Hippocampal formation (tissue), 2 donors: ENCODE data around the gene SPSB3.

Experiments
- DNase-seq, 2 donors: peaks; one replicate each; lab custom pipeline; 2025; lab: John Stamatoyannopoulos, UW

Gene SPSB3

DNA sequence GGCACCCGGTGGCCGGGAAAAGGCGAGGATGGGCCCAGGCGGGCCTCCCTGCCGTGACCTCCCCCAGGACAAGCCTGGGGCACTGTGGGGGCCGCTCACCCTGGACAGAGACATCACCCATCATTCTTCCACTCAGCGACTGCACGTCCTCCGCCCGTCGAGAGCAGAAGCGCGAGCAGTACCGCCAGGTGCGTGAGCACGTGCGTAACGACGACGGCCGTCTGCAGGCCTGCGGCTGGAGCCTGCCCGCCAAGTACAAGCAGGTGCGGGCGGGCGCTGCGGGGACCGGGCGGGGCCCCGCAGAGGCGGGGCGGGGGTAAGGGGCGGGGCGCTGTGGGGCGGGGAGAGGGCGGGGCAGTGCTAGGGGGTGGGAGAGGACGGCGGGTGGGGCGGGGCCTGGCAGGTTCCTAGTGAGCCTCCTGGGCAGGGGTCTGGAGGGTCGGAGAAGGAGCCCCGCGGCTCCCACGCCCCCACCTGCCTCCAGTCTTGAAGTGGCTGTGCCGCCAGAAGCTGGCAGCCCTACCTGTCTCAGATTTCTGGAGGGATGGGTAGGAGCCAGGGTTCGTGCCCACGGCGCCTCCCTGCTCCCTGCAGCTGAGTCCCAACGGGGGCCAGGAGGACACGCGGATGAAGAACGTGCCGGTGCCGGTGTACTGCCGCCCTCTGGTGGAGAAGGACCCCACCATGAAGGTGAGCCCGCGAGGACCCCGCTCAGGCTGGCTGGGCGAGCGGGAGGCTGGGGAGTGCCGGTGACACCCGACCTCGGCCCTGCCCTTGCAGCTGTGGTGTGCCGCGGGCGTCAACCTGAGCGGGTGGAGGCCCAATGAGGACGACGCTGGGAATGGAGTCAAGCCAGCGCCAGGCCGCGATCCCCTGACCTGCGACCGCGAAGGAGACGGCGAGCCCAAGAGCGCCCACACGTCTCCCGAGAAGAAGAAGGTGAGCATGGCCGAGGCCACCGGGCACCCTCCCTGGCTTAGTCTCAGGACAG is 18.6 kb downstream of the SPSB3 start:
- DNase-seq, result no peak

DNA sequence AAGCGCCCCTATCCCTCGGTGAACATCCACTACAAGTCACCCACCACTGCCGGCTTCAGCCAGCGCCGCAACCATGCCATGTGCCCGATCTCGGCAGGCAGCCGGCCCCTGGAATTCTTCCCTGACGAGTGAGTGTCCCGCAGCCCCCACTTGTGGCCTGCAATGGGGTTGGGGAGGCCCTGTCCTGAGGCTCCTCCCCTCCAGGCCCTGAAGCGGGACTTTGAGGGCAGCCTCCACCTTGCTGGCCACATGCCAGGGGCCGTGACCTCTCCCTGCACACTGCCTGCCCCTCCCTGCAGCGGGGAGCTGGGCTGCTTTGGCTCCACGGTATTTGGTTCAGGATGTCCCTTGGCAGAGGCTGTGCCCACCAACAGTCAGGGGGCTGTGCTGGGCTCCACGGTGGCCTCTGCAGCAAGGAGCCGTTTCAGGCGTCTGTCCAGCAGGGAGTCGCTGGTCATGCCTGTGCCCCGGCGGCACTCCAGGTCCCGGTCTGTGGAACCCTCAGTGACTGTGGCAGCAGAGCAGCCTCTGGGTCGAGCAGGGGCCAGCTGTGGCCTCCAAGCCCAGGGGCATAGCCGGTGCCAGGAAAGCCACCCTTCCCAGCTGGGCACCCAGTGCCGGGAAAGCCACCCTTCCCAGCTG is 19.4 kb downstream of the SPSB3 start:
- DNase-seq, result no peak

DNA sequence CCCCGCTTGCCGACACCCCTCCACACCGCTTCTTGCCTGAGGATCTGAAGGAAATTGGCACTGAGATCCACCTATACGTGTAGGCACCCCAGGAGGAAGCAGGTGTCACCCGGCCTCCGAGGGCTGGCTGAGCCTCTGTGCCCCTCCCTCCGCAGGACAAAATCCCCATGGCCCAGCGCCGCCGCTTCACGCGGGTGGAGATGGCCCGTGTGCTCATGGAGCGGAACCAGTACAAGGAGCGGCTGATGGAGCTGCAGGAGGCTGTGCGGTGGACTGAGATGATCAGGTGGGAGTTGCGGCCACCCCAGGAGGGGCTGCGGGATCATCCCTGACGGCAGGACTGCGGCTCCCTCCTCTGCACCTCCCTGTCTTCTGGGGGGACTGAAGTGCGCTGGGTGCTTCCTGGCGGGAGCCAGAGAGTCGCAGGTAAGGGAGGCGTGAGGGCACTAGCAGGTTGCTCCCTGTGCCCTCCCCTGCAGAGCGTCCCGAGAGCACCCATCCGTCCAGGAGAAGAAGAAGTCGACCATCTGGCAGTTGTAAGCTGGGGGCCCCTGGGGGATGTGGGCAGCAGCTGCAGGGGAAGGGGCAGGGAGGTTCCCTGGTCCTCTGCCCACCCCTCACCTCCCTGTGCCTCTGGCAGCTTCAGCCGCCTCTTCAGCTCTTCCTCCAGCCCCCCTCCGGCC is 20.0 kb downstream of the SPSB3 start:
- no peak for DNase-seq

- no peak for DNase-seq
These were observed 20.6 kb downstream of the SPSB3 start for GRCh38 chr16:1761751-1762150.

DNA sequence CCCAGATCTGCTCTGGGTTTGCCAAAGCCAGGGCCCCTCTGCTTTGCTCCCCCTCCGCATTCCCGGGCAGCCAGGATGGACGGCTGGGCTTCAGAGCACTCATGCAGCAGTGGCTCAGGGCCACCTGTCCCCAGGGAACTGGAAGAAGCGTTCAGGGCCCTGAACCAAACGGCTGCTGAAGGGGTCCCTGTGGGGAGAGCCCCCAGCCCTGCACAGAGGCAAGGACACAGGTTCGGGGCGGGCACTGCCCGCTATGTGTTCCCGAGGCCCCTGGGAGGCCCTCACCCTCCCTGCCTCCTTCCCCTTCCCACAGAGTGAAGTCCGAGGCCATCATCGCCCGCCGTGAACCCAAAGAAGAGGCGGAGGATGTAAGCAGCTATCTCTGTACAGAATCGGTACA is 21.5 kb downstream of the SPSB3 start:
- no peak for DNase-seq

DNA sequence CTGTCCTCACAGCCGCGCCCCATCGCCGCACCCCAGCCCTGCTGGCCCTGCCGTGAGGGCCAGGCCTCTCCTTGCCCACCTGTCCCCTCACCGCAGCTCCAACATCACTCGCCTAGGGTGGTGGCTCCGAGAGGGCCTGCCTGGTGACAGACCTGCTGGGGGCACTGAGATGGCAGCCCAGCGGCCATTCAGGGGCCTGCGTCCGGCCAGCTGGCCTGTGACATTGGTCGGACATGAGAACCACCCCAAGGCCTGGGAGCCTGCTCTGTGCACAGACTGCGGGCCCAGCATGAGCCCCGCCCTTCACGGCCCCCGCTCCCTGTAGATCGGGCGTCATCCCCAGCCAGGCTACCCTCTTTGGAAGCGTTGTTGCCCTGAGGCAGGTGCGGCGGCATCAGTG is 22.9 kb downstream of the SPSB3 start:
- DNase-seq, result no peak

GRCh38 chr16:1758923-1759322 is 23.4 kb downstream of the SPSB3 start:
- no peak for DNase-seq

GRCh38 chr16:1757714-1758461 is 24.5 kb downstream of the SPSB3 start:
- DNase-seq, result no peak

DNA sequence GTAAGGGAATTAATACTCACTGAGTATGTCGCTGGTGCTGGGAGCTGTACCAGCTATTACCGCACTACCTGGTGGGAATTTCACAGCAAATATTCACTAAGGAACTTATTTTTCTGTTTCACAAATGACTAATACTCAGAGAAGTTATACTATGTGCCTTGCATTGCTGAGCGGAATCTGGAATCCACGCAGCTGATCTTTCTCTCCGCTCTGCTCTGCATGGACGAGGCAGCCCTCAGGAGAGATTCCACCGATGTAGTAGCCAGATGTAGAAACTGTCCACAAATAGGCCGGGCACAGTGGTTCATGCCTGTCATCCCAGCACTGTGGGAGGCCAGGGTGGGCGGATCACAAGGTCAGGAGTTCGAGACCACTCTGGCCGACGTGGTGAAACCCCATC is 28.2 kb downstream of the SPSB3 start:
- no peak for DNase-seq

- no peak for DNase-seq
These were observed 29.5 kb downstream of the SPSB3 start for GRCh38 chr16:1752853-1753252.

DNA sequence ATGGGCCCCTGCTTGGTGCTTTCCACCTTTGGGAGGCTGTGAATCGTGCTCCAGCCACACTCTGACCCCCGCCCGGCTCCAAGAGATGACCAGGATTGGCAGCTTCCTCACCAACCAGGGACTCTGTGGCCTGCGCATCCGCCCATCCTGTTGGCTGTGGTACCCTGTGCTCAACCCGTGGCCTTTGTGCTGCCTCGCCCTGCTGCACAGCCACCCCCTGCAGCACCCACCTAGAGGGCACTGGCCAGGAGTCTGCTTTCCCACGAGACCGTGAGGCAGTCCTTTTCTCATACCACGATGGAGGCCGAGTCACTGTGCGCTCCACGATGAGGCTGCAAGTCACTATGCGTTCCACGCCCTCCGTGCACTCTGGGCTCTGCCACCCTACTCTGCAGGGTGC is 30.4 kb downstream of the SPSB3 start:
- DNase-seq, result no peak

DNA sequence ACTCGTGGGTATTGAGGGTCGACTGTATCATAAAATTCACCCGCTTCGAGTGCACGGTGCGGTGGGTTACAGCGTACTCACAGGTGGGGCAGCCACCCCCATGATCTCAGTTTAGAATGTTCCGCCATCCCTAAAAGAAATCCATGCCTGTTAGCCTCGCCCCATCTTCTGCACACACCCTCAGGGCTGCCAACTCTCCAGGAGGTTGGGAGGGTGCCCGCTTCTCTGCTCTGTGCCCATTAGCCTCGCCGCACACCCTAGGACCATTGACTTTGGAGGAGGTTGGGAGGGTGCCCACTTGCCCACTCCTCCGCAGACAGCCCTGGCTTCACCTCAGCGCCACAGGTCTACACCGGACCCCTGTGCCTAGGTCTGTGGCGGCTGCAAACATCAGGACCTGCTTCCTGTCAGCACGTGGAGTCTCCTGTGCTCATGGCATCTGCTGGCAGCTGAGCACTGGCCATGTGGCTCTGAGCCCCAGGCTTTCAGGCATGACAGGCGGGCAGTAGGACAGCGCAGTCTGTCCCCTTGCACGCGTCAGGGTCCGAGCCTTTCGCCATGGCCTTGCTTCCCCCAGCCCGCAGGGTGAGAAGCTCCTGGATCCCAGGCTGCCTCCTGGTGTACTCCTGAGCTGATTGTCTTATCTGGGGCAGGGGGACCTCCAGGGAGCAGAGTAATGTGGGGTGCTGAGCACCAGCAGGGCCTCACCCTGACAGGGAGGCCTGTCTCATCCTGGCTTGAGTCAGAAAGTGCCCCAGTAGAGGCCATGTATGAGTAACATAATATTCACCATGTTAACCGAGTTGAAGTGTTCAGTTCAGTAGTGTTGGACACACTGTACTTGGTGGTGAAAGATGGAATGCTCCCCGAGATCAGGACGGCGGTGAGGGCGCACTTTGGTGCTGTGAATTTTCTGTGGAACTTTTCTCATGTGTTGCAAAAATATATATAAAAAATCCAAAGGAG is 32.9 kb downstream of the SPSB3 start:
- DNase-seq, result no peak

DNA sequence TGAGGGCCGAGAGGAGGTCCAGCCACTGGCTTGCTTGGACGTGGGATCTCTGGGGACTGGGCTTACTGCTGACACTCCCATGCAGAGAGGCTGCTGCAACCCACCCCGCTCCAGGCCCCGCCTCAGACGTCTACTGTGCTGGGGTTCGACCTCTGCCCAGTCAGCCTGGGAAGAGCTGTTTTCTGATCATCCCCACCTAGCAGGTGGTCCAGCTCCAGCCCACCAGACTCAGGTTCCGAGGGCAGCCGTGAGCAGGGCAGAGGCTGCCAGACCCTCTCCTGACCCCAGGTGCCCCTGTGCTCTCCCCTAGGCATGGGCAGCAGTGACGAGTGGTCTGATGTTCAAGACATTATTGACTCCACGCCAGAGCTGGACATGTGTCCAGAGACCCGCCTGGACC is 34.4 kb downstream of the SPSB3 start:
- DNase-seq, result no peak

DNA sequence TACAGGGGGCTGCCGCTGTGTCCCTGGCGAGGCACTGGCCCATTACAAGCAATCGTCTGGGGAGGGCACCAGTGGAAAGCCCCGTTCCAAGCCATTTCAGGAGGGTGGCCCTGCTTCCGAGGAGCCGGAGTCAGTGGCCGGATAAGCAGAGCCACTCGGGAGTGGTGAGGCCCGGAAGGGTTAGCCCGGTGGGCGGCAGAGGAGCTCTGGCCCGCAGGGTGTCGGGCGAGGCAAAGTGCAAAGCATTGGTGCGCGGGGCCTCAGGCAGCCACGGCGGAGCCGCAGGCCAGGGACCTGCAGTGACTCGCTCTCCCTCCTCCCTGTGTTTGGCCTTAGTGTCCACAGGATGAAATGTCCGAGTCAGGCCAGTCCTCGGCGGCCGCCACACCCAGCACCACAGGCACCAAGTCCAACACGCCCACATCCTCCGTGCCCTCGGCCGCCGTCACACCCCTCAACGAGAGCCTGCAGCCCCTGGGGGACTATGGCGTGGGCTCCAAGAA is 35.6 kb downstream of the SPSB3 start:
- DNase-seq, result no peak

DNA sequence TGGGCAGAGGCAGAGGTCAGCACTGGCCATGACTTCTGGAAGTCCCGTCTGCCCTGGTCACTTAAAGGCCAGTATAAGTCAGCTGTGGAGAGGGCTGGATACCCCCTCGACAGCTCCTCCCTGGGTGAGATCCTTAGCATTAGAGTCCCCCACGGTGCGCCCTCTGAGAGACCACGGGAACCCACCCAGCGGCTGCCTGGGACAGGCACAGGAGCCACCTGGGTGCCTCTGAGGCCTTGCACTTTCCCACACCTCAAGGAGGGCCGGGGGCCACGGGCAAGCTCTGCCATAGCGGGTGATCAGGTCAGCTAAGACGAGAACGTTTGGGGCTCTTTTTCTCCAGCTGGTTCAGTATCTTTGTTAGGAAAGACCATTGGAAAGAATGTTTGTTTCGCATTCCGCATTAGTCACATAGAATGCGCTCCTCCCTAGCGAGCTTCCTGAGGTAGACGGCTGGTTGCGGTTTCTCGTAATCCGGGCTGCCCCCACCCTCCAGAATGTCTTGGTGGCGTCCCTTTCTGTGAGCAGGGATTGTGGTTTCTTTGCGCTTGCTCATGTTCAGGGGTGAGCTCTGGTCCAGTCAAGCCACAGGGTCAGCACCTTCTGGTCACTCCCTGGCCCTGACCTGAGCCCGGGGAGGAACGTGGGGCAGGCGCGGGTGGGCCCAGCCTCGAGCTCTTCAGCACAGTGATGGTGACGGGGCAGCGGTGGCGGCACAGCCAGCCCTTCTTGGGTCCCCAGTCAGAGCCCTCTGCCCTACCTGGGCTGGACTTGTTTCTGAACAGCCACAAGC is 36.3 kb downstream of the SPSB3 start:
- no peak for DNase-seq

DNA sequence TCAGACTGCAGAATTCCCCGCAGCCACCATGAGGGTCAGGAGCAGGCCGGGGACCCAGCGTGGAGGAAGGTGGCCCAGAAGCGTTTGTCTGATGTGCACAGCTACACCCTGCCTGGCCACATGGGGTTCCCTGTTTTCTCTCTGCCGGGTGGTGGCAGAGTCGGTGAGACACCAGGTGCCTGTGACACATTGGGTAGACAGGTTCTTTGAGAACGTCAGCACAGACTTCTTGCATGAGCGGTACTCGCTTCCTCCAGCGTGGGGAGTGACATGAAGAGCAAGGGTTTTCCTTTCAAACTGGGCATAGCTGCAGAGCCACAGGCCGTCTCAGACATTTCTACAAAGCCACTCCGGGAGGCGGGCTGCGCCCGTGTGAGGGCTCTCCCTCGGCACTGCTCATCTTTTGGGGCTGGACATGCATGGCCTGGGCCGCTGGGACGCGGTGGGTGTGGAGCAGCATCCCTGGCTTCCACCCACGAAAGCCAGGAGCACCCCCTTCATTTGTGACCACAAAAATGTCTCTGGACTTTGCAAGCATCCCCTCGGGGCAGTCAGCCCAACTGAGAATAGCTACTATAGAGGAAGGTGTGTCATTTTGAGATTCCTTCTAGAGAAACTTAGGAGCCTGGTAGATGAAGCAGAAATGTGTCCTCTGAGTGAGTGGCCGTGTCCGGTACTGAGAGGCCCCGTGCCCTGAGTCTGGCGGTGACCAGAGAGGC is 37.0 kb downstream of the SPSB3 start:
- no peak for DNase-seq

- DNase-seq, result no peak
These were observed 38.0 kb downstream of the SPSB3 start for GRCh38 chr16:1744338-1744840.

DNA sequence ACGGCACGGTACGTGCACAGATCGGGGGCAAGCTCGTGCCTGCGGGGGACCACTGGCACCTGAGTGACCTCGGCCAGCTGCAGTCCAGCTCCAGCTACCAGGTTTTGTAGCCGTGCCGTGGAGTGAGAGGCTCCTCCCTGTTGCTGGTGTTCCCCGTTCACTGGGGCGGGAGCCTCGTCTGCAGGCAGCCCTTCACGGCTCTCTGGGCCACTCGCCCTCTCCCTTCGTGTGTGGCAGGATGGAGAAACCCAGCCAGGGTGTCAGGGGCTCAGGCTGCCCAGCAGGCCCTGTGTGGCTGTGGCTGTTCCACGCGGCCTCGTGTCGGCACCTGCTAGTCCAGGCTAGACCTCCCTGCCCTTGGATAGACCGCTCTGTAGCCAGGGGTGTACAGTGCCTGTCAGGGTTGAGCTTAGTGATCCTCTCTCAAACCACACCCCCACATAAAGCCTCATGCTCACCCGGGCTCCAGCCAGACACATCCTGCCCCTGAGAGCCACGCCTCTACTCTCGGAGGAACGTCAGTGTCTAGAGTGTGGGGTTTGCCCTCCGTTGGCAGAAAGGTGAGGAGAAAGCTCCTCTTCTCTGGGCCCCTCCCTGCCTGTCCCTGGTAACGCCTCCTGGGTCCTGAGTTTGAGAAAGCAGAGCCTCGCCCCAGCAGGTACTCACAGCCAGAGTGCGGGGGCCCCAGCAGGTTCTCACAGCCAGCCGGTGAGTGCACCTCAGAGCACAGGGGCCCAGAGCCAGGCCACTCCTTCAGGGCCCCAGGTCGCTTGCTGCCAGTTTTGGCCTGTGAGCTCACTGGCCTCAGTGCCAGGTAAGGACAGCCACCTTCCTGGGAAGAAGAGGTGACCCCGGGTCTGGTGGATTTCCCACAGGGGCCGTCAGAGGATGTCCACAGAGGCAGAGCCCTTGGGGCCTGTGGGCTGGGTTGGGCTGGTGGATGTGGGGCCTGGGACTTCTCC is 38.7 kb downstream of the SPSB3 start:
- DNase-seq, result no peak
